Heart left ventricle (tissue), 16 donors: ENCODE measurements around the gene RAD51B. TPM values are rescaled to one million over a fixed set of nuclear protein-coding genes. Genes with fewer than 3 reads are reported as not detected.
"Not testable (repeated sequence)": the region's sequence is repeated elsewhere in the genome, so short reads cannot be mapped to it uniquely, and the experiment has no call there.

Experiments
- ATAC-seq, 4 donors: fragments of 200-7000 bp; cut with Tn5 transposase; one replicate each; pipeline ENCODE4 v1.9.1; 2020 to 2022; ENCODE audit warnings: moderate library complexity in 4 of 4, mild to moderate bottlenecking in 3 of 4, moderate number of reproducible peaks in 1 of 4
- DNase-seq, 5 donors: peaks; one replicate each; pipeline ENCODE4 v3.0.0-alpha.2; 2020
- H3K27ac ChIP-seq, 12 donors: fragments of 200-600 bp; sonication (generic) in 4 of 12; one replicate each; pipeline versions ENCODE4 v1.5.0 to v1.8.0; 2016 to 2022; ENCODE audit warnings: mild to moderate bottlenecking in 2 of 12
- H3K27me3 ChIP-seq, 9 donors: fragments of 200-600 bp; sonication (generic) in 2 of 9; one replicate each; pipeline versions ENCODE4 v1.5.1 to v1.8.0; 2016 to 2022; ENCODE audit warnings: mild to moderate bottlenecking in 3 of 9
- H3K36me3 ChIP-seq, 9 donors: fragments of 200-600 bp; sonication (generic) in 2 of 9; one replicate each; pipeline versions ENCODE4 v1.5.0 to v1.8.0; 2018 to 2022; ENCODE audit warnings: mild to moderate bottlenecking in 2 of 9
- H3K4me1 ChIP-seq, 12 donors: fragments of 200-600 bp; sonication (generic) in 4 of 12; one replicate each; pipeline versions ENCODE4 v1.5.0 to v1.8.0; 2016 to 2022; ENCODE audit warnings: mild to moderate bottlenecking in 3 of 12
- H3K4me3 ChIP-seq, 12 donors: fragments of 200-600 bp; sonication (generic) in 4 of 12; one replicate each; pipeline versions ENCODE4 v1.5.0 to v1.8.0; 2017 to 2022; ENCODE audit warnings: mild to moderate bottlenecking in 9 of 12, moderate library complexity in 4 of 12
- H3K9me3 ChIP-seq, 12 donors: fragments of 200-600 bp; sonication (generic) in 4 of 12; one replicate each; pipeline versions ENCODE4 v1.5.0 to v1.8.0; 2016 to 2022; ENCODE audit warnings: mild to moderate bottlenecking in 1 of 12
- CTCF ChIP-seq, 12 donors: fragments of 200-600 bp; sonication (generic) in 4 of 12; IDR thresholded peaks; one replicate each; pipeline versions ENCODE4 v1.5.0 to v1.8.0; 2018 to 2022; ENCODE audit warnings: antibody characterized with exemption in 12 of 12, mild to moderate bottlenecking in 5 of 12
- POLR2A ChIP-seq, 2 donors: fragments of 450-650 bp; IDR thresholded peaks; one replicate each; pipeline ENCODE4 v1.6.1; 2017; ENCODE audit warnings: antibody characterized with exemption in 2 of 2, mild to moderate bottlenecking in 2 of 2, moderate library complexity in 2 of 2
- WGBS, 4 donors: extraction: QIAGEN DNeasy Blood & Tissue Kit in 2 of 4; methylation state at CpG; one replicate each; pipeline versions ENCODE4 v1.1.5 to v1.1.7; 2013 to 2018; 5-methylcytosine and 5-hydroxymethylcytosine counted together
- intact Hi-C, 10 donors: fragments of 100-400 bp; cut with DNase I; formaldehyde crosslinking; loops; one replicate each; pipeline versions ENCODE4 v1.11.1 to v1.14.2; 2022
- polyA plus RNA-seq, 2 donors: library from polyadenylated mRNA; stranded (reverse); fragments of 200-250 nt; gene quantifications; one replicate each; pipeline ENCODE4 v1.2.3, GENCODE V29; 2013
- total RNA-seq, 9 donors: library from RNA; depleted of rRNA in 2 of 9; stranded (reverse); fragments of >200 nt in 2 of 9; fragmentation: NEBNext Ultra II Directional in 3 of 9; extraction: Animal tissue kit (Norgen Biotek cat#: 25700) in 3 of 9; gene quantifications; one replicate each; pipeline versions ENCODE4 v1.1.0 to v1.2.4, GENCODE V29; 2016 to 2023
- donor health status: ischemic (EF 13 %, LVEDD 7.1; RV severe dilation, severe dysfunction).
- donor health status: healthy with polysubstance abuse.
- donor health status: DM: no; HTN: yes; CAD: no.
- donor health status: DM: no; HTN: no; CAD: no.
- donor health status: ischemic (EF 25% LVEDD 6.9; RV normal size, moderate dysfunction).
- donor health status: ischemic (EF 25% LVEDD 5.7; RV mildly dilated, moderate dysfunction).
- donor health status: healthy.
- donor health status: DM: yes; HTN: yes; CAD: no.
- donor health status: ischemic (EF 35%, LVEDD 5.7; RV mildly dilated, moderate dysfunction).
- donor health status: nonischemic (EF 11% LVEDD 7.7; RV severe dilation, severe dysfunction).
- donor health status: DM: yes; HTN: yes; CAD: no.
- donor health status: PGD.
- donor health status: ischemic (EF 29% LVEDD 5.4; RV normal size, mild dysfunction).
- donor health status: nonischemic (EF 23%, LVEDD 6.1; RV moderate dilation, normal function).

Gene RAD51B
- total and polyA plus RNA-seq, 11 donors, result 1.3 to 11.3 (median 3.2) TPM

GRCh38 chr14:68297039-68297438 lies 477.5 kb downstream of the RAD51B start:
- intact Hi-C loops, result no loop called here
- Histone ChIP-seq H3K9me3 (no peaks in the 10 kb centered on the region), H3K4me3 (no peak overlapping the region), H3K27me3 (no peaks in the 10 kb centered on the region), H3K27ac (peak overlapping the region in 3 of 12 donors; percentile 1 to 13 (median 8)), H3K36me3 (no peaks in the 10 kb centered on the region), H3K4me1 (peaks cover 0 to 69% (median 20%) of the 10 kb centered on the region in 12 donors)
- no peak for TF ChIP-seq CTCF (IDR thresholded peaks at IDR 0.05)
- no peak for TF ChIP-seq POLR2A (IDR thresholded peaks at IDR 0.05)
- DNase-seq (no peak), ATAC-seq (no peak)
- 76 to 89% (median 85%) methylated on average over 4 of the region's 4 CpGs for WGBS, 4 donors

- TF ChIP-seq POLR2A (IDR thresholded peaks at IDR 0.05) (no peak), CTCF (IDR thresholded peaks at IDR 0.05) (peak in 5 of 12 donors; percentile 5 to 30 (median 26))
- Histone ChIP-seq H3K4me1 (peaks cover 0 to 59% (median 19%) of the 10 kb centered on the region in 12 donors), H3K27me3 (no peaks in the 10 kb centered on the region), H3K4me3 (no peak overlapping the region), H3K27ac (peak overlapping the region in 3 of 12 donors; percentile 2 to 21 (median 6)), H3K9me3 (peaks cover 0 to 4% (median 0%) of the 10 kb centered on the region in 12 donors), H3K36me3 (no peaks in the 10 kb centered on the region)
- DNase-seq (no peak), ATAC-seq (no peak)
- intact Hi-C loops, result no loop called here
- 91 to 95% (median 92%) methylated on average over 4 of the region's 4 CpGs for WGBS, 4 donors
Observed at GRCh38 chr14:68297876-68298468, 478.4 kb downstream of the RAD51B start.

- 74 to 79% (median 76%) methylated on average over 4 of the region's 4 CpGs for WGBS, 4 donors
- Histone ChIP-seq H3K27ac (no peak overlapping the region), H3K9me3 (peaks cover 0 to 4% (median 0%) of the 10 kb centered on the region in 12 donors), H3K4me1 (peaks cover 0 to 34% (median 9%) of the 10 kb centered on the region in 12 donors), H3K36me3 (no peaks in the 10 kb centered on the region), H3K27me3 (no peaks in the 10 kb centered on the region), H3K4me3 (no peak overlapping the region)
- DNase-seq (no peak), ATAC-seq (no peak)
- intact Hi-C loops, result loop anchor here in 1 of 10 donors (10.0 kb wide), 1 partner anchor 46 kb away; no protein-coding TSS in a partner anchor
- TF ChIP-seq CTCF (IDR thresholded peaks at IDR 0.05) (no peak), POLR2A (IDR thresholded peaks at IDR 0.05) (no peak)
Observed at GRCh38 chr14:68300608-68301007, 481.0 kb downstream of the RAD51B start.

- TF ChIP-seq CTCF (IDR thresholded peaks at IDR 0.05), result no peak
- no peak for TF ChIP-seq POLR2A (IDR thresholded peaks at IDR 0.05)
- H3K27me3 ChIP-seq, result no peaks in the 10 kb centered on the region
- no peak overlapping the region for H3K4me3 ChIP-seq
- 45 to 62% (median 57%) methylated on average over 1 of the region's 1 CpG for WGBS, 4 donors
- H3K4me1 ChIP-seq, result peaks cover 0 to 29% (median 4%) of the 10 kb centered on the region in 12 donors
- DNase-seq (no peak), ATAC-seq (no peak)
- peaks cover 0 to 4% (median 0%) of the 10 kb centered on the region in 12 donors for H3K9me3 ChIP-seq
- intact Hi-C loops, result loop anchor here in 1 of 10 donors (10.0 kb wide), 1 partner anchor 46 kb away; no protein-coding TSS in a partner anchor
- H3K36me3 ChIP-seq, result no peaks in the 10 kb centered on the region
- no peak overlapping the region for H3K27ac ChIP-seq
Observed at GRCh38 chr14:68301219-68301618, 481.6 kb downstream of the RAD51B start.

GRCh38 chr14:68302938-68303337 lies 483.4 kb downstream of the RAD51B start:
- H3K27me3 ChIP-seq, H3K36me3 ChIP-seq, H3K4me3 ChIP-seq, H3K27ac ChIP-seq, ATAC-seq, H3K9me3 ChIP-seq, DNase-seq: not testable (repeated sequence)
- WGBS, 4 donors, result 94 to 99% (median 98%) methylated on average over 2 of the region's 2 CpGs
- peaks cover 0 to 25% (median 6%) of the 10 kb centered on the region in 12 donors for H3K4me1 ChIP-seq
- intact Hi-C loops, result loop anchor here in 1 of 10 donors (10.0 kb wide), 1 partner anchor 48 kb away; no protein-coding TSS in a partner anchor
